GM19467 (cell line): ENCODE measurements around the gene SPAG16.
"Not testable (repeated sequence)": the region's sequence is repeated elsewhere in the genome, so short reads cannot be mapped to it uniquely, and the experiment has no call there.

Experiments used
- ATAC-seq: cut with Tn5 transposase; IDR thresholded peaks from one replicate; pipeline ENCODE4 v1.9.1; 2021; ENCODE audit warnings: mild to moderate bottlenecking, moderate library complexity; ENCODE audit not compliant: unreplicated experiment

SPAG16 gene

DNA sequence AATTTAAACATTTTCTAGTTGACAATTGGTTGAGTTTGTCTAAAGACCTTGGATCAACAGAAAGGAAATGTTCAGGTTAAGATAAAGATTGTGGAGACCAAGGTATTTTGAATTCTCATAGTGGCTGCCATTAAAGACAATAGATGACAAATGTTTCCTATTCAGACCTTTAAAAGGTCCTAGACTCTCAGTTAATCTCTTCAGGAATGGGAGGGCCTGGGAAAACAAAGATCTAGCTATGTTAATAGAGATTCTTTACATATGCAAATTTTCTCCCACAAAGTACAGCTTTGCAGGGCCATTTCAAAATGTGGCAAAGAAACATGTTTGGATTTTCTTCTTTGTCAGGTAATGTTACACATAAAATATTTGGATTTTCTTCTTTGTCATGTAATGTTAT lies 403.9 kb downstream of the SPAG16 start:
- ATAC-seq: no peak

DNA sequence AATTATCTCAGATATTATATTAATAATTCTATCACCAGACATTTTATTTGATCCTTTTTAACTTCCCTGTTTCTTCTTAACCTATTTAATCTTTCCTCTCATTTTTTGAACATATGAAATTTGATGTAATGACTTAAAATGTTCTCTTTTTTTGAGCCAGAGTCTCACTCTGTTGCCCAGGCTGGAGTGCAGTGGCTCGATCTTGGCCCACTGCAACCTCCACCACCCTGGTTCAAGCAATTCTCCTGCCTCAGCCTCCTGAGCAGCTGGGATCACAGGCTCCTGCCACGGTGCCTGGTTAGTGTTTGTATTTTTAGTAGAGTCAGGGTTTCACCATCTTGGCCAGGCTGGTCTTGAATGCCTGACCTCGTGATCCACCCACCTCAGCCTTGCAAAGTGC lies 404.6 kb downstream of the SPAG16 start:
- ATAC-seq: not testable (repeated sequence)

DNA sequence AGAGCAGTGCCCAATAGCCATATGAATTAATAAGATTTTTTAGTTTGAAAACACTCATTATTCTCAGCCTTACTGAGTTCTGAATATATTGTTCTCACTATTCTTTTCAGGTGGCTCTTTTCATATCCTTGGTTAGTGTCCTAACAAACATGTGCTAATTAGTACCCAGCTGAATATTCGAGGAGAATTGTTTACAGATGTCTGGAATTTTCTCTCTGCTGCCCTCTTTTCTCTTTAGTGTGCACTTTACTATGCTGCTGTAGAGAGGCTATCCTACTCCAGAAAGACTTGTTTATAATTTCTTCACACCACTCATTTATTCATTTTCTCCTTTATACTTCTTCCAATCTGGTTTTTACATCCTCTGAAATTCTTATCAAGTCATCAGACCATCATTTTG lies 405.3 kb downstream of the SPAG16 start:
- no peak for ATAC-seq

DNA sequence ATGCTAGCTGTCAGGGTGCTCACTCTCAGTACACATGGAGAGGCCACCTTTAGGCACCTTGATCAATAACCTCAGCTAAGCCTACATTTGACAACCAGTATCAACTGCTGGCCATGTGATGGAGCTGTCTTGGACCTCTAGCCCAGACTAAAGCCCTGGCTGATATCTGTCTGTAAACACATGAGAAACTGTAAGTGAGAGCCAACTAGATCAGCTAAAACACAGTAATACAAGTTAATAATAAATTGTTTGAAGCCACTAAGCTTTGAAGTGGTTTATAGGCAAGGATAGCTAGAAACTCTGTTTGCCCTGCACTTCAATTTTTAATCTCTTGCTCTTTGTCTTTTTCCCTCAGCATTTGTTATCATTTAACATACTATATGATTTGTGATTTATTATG lies 407.1 kb downstream of the SPAG16 start:
- ATAC-seq: no peak

DNA sequence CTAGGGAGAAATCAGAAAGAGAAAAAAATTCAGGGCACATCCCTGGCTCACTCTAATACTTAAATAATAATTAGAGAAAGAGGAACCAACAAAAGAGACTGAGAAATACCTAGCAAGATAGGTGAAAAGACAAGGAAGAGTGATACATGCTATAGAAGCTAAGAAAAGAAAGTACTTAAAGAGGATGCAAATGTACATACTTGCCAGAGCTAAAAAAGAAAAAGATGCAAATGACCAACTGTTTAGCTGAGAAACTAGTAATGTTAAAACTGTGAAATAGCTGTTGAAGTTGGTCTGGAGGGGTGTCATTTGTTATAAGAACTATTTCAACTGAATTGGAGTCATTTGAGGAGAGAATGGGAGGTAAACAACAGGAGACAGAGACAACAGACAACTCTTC lies 412.2 kb downstream of the SPAG16 start:
- no peak for ATAC-seq

DNA sequence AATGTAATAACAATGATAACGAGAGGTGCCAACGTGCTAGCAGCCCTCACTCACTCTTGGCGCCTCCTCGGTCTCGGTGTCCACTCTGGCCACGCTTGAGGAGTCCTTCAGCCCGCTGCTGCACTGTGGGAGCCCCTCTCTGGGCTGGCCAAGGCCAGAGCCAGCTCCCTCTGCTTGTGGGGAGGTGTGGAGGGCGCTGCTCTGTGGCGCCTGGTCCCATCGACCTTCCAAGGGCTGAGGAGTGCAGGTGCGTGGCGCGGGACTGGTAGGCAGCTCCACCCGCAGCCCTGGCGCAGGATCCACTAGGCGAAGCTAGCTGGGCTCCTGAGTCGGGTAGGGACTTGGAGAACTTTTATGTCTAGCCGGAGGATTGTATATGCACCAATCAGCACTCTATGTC lies 417.1 kb downstream of the SPAG16 start:
- not testable (repeated sequence) for ATAC-seq

DNA sequence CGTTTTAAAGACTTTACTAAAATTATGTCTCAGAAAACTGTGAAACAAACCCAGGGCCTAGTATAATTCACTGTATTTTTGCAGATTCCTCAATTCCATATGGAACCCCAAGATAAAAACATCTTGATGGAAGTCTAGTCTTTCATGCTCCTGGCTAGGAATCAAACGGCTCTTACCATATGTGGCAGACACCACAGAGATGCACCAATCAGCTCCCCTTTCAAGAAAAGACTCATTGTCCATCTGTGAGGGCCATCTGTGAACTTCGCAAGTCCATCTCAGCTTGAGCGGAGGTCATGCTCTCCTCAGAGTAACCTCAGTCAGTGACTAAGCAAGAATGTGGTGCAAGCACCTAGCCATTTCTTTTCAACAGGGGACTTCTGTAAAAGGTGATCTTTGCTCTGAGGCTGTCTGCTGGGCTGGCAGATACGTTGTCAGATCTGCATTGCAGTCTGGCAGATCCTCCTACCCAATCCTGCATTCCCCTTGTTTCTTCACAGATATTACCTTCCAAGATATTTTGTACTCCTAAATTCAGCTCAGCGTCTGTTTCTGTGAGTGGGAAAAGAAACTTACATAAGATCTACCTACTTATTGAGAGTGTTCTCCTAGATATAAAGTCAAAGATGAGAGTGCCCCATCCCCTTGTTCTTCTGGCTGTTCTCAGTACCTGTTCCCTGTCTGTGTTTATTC lies 419.3 kb downstream of the SPAG16 start:
- ATAC-seq: no peak

DNA sequence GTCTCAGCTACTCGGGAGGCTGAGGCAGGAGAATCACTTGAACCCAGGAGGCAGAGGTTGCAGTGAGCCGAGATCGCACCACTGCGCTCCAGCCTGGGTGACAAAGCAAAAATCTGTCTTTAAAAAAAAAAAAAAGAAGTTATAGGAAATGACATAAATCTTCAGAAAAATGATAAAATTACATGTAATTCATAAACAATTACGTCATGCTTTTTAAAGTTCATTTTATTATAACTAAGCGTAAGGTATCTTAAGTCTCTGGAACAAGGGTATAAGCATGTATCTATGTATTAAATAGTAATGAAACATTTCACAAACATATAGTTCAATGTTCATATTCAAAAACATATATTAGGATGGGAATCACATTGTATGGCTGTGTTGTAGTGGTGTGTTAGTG lies 425.9 kb downstream of the SPAG16 start:
- ATAC-seq: no peak

DNA sequence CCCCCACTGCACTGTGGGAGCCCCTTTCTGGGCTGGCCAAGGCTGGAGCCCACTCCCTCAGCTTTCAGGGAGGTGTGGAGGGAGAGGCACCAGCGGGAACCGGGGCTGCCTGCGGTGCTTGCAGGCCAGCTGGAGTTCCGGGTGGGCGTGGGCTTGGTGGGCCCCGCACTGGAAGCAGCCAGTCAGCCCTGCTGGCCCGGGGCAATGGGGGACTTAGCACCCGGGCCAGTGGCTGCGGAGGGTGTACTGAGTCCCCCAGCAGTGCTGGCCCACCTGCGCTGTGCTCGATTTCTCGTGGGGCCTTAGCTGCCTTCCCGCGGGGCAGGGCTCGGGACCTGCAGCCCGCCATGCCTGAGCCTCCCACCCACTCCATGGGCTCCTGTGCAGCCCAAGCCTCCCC lies 434.1 kb downstream of the SPAG16 start:
- ATAC-seq: not testable (repeated sequence)

DNA sequence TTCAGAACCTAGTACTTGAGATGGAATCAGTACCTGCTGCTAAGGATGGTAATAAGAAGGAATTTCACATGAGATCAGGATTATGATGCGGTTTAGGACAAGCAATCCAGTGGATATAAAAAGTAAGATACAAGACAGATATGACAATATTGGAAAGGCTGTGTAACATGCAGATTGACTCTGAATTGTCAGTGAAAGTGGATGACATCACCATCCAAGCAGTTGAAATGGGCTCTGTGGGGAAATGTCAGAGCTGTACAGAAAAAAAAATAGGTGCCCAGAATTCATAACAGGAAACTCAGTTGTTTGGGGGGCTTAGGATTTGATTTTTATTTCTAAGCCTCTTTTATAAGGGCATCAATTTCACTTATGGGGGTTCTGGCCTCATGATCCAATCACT lies 438.3 kb downstream of the SPAG16 start:
- no peak for ATAC-seq

DNA sequence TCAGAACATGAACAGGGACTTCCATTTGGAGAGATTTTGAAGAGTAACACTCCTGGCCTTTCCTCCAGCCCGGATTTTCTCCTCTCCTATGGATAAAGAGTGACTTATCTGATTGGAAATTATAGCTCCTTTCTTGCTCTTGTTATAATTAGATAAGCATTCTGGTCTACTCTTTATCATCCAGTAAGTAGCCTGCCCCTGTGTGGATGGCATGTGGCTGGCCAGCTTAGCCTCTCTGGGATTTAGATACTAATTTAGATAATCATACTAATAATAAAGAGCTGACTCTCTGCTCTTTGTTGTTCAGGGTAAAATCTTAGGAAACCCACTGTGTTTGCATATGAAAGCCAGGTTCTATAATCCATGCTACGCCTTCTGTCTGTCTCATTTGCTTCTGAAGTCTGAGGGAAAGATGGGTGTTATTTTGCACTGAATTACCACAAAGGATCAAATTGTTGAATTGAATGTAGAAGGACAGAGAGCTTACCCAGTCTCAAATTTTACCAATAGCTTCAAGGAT lies 438.8 kb downstream of the SPAG16 start:
- no peak for ATAC-seq

DNA sequence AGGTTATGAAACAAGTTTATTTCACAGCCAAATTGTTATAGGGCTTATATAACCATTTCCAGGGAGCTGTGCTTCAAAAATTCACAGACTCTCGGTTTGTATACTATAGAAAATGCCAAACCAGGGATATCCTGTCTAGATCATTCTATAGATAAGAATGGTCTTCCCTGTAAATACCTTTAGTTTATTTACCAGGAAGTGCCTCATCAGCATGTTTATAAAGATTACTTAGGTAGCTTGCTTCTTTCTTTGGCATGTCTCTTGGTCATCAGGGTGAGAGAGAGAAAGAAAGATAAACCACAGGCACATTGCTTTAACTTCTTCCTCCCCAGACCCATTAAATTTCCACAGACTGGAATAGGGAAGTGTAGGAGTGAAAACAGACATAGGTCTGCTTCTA lies 439.4 kb downstream of the SPAG16 start:
- ATAC-seq: no peak

DNA sequence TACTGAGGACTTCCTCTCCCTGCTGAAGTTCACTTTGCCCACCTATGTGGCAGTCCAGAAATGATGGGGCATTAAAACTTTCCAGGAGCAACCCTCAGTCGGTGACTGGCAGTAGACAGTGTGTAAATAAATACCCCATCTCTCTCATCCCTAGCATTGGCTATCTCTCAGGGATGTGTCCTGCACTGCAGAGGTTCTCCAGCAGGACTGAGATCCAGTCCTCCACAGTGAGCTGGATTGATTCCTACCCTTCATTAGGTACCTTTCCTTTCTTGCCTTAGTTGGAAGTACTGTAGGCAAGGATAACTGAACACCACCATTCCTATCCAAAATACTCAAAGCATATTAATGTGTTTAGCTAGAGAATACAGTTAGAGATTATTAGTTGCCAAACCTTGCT lies 441.8 kb downstream of the SPAG16 start:
- no peak for ATAC-seq

DNA sequence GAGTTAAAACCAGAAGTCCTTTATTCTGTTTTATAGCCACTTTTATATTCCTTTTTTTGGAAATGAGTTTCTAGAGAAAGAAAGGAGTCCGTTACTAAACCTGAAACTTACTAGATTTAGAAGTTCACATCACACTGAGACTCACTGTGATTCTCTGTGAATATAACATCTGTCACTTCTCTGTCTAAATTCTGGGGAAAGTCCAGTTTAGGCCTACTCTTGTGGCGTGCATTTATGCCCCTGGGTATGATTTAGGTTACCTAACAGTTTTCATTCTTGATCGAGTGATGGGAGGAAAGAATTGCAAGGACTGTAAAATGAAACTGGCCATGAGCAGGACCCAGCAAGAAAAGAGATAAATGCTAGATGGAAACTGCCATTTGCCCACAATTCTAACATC lies 449.6 kb downstream of the SPAG16 start:
- ATAC-seq: peak; percentile 81

DNA sequence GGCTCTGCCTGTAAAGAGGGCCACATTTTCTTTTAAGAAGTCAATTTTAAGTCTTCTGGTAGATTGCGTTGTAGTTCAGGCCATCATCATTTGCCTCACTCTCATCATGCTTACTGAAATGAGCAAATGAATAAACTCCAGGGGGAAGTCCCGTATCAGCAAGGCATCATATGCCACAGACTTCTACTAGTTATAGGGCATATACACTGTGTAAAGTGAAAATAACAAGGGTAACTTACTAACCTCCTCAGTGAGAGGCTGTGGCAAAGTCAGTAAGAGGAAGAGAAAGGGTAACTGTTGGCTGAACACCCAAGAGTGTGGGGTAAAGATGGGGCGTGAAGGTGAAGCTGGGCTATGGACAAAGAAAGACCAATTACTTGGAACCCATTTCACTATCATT lies 456.2 kb downstream of the SPAG16 start:
- ATAC-seq: peak; percentile 73

DNA sequence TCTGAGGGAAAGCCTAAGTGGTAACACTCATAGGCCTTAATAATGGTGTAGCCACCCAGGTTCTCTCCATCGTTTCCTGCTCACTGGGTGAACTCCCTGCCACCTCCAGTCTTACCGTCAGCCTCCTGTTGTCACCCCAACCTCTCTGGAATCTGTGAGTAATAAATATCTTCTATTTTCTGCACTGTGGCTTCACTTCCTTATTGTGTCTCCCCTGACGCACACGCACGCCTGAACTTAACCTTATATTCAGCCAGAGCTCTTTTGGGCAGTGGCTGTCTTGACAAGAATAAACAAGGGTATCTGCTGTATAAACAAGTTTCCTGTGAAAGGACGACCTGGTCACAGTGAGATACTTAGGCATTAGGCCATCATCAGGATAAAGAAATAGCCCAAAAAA lies 467.2 kb downstream of the SPAG16 start:
- ATAC-seq: peak; percentile 90

DNA sequence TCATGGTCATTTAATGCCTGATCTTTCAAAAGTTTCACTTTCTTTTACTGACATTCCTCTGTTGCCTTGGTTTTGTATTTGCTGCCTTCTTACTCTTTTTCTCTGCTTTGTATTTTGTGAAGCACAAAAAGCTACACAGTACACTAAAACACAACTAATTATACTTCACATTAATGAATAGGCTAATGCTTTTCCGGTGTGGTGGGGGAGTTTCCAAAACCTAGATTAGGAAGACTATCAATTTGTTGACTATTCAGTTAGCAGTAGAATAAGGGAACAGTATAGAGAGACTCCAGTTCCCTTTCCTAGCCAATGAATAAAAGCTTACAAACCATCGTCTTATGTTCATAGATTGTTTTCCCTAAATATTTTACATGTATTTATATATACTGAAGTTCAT lies 468.3 kb downstream of the SPAG16 start:
- no peak for ATAC-seq

DNA sequence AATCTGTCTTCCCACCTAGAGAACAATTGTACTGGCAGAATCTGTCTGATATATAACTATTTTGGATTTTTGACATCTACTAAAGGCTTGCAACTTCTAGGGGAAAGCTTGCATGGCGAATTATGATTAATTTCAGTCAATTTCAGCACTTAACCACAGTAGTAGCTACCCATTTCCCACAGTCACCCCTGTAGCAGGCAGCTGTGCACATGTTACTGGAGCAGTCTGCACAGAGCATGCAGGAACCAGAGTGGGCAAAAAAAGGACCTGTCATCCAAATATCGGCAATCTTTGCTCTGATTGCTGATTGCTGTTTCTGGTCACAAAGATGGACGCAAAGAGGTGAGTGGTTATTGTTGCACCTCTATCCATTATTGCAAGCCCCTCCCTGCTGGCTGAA lies 473.3 kb downstream of the SPAG16 start:
- no peak for ATAC-seq

DNA sequence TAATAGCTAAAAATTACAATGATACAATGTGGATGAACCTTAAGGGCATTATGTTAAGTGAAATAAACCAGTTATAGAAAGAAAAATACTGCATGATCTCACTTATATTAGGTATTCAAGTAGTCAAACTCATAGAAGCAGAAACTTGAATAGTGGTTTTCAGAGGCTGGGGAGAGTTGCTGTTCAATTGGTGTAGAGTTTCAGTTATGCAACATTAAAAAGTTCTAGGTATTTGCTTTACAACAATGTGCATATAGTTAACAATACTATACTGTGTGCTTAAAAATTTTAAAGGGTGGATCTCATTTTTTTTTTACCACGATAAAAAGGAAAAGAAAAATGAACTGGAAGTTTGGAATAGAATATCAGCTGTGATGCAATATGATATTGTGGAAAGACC lies 479.1 kb downstream of the SPAG16 start:
- no peak for ATAC-seq

DNA sequence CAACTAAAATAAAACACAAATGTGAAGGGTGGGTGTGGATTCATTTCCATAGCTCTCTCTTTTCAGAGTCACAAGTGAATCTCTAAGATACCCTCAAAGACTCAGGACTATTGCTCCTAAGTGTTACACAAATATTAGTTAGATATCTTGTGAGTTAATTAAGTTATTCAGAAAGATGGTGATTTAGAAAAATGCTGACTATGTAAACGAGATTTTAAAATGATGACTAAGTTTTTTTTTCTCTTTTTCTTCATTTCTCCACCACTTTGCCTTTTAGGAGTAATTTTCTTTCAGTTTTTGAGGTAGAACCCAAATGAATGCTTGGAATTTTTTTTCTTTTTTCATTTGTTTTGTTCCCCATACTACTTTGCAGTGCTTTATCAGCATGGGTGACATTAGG lies 479.7 kb downstream of the SPAG16 start:
- ATAC-seq: no peak

DNA sequence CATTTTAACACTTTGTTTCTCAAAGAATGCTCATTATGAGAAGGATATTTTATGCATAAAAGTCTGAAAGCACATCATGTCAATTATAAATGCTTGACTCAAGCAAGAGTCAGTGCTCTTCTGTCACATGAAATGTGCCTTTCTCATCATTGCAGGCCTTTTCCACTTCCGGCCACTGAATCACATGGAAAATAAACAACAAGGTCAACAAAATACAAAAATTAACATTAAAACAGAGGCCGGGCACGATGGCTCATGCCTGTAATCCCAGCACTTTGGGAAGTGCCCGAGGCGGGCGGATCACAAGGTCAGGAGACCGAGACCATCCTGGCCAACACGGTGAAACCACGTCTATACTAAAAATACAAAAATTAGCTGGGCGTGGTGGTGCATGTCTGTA lies 480.6 kb downstream of the SPAG16 start:
- no peak for ATAC-seq

DNA sequence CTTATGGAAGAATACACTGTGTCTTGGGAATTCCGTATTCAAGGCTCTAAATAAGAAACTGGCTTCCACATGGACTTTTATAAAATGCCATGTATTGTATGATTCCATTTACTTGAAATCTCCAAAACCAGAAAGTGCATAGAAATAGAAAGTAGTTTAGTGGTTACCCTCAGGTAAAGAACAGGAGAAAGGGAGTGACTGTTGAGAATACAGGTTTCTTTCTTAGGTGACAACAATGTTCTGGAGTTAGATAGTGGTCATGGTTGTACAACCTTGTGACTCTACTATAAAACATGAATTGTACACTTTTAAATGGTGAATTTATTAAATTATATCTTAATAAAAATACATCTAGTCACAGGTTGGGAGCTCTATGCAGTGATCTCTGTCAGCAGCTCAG lies 481.8 kb downstream of the SPAG16 start:
- peak; percentile 31 for ATAC-seq

DNA sequence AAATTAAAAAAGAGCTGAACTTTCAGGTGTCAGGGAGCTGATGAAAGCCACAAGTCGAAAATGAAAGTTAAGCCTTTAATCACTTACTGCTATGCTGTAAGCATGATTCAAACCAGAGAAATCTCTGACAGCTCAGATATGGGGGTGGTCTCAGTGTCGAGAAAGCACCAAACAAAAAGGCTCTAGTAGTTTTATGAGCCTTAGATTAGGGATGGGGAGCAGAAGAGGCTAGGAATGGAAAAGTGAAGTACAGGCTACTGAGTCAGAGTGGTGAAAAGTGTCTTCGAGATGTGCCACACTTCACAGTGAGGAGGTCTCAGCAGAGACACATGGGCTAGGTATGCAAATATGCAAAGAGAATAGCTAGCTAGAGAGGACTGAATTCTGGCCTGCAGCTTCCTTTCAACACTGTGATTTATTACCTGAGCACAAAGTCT lies 482.2 kb downstream of the SPAG16 start:
- peak; percentile 97 for ATAC-seq
